ENCODE results near the gene FOXJ3.

Gene FOXJ3

DNA sequence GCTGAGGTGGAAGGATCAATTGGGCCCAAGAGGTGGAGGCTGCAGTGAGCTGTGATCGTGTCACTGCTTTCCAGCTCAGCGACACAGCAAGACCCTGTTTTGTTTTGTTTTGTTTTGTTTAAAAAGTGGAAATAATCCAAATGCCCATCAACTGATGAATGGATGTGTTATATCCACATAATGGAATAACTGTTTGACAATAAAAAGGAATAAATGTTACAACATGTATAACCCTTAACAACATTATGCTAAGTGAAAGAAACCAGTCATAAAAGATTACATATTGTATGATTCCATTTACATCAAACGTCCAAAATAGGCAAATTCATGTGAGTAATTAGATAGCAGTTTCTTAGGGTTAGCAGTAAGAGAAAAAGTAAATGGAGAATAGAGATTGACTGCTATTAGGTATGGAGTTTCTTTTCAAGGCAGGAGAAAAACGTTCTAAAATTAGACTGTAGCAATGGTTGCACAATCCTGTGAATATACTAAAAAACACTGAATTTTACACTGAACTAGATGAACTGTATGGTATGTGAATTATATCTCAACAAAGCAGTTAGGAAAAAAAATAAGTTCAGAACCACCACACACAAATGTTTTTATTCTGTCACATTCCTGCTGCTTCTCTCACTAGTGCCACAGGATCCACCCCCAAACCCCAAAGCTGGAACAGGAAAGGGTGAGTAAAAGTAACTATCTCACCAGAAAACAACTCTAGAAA, 15.7 kb downstream of the FOXJ3 start:
- peaks cover 3% of the 10 kb centered on the region for H3K36me3 Mint-ChIP-seq (ENCODE audit: low read depth)
- H3K4me3 Mint-ChIP-seq = no peak overlapping the region
- no peaks in the 10 kb centered on the region for H3K27me3 Mint-ChIP-seq (ENCODE audit: low read depth)
- no peaks in the 10 kb centered on the region for H3K9me3 Mint-ChIP-seq
- peak overlapping the region in 2 of 3 experiments; percentile 54 to 61 for H3K27ac Mint-ChIP-seq
- TF ChIP-seq, protein P1, sequence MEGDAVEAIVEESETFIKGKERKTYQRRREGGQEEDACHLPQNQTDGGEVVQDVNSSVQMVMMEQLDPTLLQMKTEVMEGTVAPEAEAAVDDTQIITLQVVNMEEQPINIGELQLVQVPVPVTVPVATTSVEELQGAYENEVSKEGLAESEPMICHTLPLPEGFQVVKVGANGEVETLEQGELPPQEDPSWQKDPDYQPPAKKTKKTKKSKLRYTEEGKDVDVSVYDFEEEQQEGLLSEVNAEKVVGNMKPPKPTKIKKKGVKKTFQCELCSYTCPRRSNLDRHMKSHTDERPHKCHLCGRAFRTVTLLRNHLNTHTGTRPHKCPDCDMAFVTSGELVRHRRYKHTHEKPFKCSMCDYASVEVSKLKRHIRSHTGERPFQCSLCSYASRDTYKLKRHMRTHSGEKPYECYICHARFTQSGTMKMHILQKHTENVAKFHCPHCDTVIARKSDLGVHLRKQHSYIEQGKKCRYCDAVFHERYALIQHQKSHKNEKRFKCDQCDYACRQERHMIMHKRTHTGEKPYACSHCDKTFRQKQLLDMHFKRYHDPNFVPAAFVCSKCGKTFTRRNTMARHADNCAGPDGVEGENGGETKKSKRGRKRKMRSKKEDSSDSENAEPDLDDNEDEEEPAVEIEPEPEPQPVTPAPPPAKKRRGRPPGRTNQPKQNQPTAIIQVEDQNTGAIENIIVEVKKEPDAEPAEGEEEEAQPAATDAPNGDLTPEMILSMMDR (IDR thresholded peaks at IDR 0.05; ENCODE audit: unreplicated experiment in 3 of 3) = no peak
- peaks cover 77% of the 10 kb centered on the region for H3K4me1 Mint-ChIP-seq

DNA sequence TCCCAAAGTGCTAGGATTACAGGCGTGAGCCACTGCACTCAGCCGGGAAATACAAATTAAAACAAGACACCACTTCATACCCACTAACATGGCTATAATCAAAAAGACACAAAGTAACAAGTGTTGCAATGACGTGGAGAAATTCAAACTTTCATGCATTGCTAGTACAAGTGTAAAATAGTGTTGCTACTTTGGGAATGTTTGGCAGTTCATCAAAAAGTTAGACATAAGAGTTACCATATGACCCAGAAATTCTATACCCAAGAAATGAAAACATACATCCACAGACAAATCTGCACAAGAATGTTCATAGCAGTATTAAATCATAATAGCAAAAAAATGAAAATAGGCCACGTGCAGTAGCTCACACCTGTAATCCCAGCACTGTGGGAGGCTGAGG, 16.4 kb downstream of the FOXJ3 start:
- TF ChIP-seq, protein P1 (IDR thresholded peaks at IDR 0.05; ENCODE audit: unreplicated experiment in 3 of 3) = no peak
- Mint-ChIP-seq H3K4me1 (peaks cover 78% of the 10 kb centered on the region), H3K4me3 (no peak overlapping the region), H3K9me3 (no peaks in the 10 kb centered on the region), H3K36me3 (ENCODE audit: low read depth) (peaks cover 3% of the 10 kb centered on the region), H3K27me3 (ENCODE audit: low read depth) (no peaks in the 10 kb centered on the region), H3K27ac (no peak overlapping the region)

DNA sequence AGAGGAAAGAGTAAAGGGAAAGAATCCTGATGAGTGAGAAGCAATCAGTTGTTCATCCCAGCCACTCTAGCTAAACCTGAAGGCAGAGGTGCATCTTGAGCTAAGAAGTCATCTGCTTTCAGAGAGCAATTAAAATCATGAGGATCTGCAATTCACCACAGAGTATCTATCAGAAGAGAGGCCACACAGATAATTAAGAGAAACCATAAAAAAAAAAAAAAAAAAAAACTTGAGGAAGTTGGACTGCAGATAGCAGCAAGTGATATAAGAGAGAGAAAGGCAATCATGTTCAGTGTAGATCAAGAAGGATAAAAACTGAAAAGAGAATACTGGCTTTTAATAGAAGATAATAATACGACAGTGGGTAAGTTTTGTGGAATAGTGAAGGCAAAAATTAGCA, 17.7 kb downstream of the FOXJ3 start:
- H3K4me3 Mint-ChIP-seq = no peak overlapping the region
- peaks cover 72% of the 10 kb centered on the region for H3K4me1 Mint-ChIP-seq
- TF ChIP-seq, protein P1 (IDR thresholded peaks at IDR 0.05; ENCODE audit: unreplicated experiment in 3 of 3) = no peak
- H3K36me3 Mint-ChIP-seq (ENCODE audit: low read depth) = peaks cover 3% of the 10 kb centered on the region
- H3K27me3 Mint-ChIP-seq (ENCODE audit: low read depth) = no peaks in the 10 kb centered on the region
- no peak overlapping the region for H3K27ac Mint-ChIP-seq
- H3K9me3 Mint-ChIP-seq = no peaks in the 10 kb centered on the region

DNA sequence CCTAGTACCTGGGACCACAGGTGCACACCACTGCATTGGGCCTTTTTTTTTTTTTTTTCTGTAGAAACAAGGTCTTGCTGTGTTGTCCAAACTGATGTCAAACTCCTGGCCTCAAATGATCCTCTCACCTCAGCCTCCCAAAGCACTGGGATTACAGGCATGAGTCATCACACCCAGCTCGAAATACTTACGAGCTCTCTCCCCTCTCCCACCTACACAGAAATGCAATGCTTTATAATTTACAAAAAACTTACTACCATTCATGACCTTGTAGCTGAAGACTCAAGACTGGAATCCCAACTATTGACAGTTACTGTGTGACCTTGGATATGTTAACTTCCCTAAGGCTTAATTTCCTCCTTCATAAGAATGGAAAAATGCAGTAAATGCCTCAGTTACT, 18.7 kb downstream of the FOXJ3 start:
- H3K36me3 Mint-ChIP-seq (ENCODE audit: low read depth) = no peaks in the 10 kb centered on the region
- H3K4me1 Mint-ChIP-seq = peaks cover 63% of the 10 kb centered on the region
- TF ChIP-seq, protein P1 (IDR thresholded peaks at IDR 0.05; ENCODE audit: unreplicated experiment in 3 of 3) = no peak
- no peak overlapping the region for H3K4me3 Mint-ChIP-seq
- no peaks in the 10 kb centered on the region for H3K27me3 Mint-ChIP-seq (ENCODE audit: low read depth)
- no peak overlapping the region for H3K27ac Mint-ChIP-seq
- no peaks in the 10 kb centered on the region for H3K9me3 Mint-ChIP-seq

DNA sequence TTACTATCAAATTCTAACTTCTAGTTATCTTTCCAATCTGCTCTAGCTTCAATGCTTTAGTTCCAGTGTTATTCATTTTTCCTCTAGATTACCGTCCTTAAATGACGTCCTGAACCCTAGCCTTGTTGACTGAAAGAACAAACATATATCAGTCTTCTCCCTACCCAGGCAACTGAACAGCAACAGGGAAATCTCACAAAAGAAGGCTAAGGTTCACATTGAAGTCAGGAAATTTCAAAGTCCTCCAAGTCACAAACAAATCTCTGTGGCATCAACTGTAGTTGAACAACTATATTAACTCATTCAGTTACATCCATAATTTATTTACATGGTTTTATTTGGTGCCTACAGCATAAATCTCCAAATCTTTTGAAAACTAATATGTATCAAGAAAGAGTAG, 19.5 kb downstream of the FOXJ3 start:
- Mint-ChIP-seq H3K36me3 (ENCODE audit: low read depth) (peaks cover 7% of the 10 kb centered on the region), H3K27me3 (ENCODE audit: low read depth) (no peaks in the 10 kb centered on the region), H3K4me3 (no peak overlapping the region), H3K27ac (peak overlapping the region in 1 of 3 experiments; percentile 66), H3K9me3 (no peaks in the 10 kb centered on the region), H3K4me1 (peaks cover 55% of the 10 kb centered on the region)
- TF ChIP-seq, protein P1 (IDR thresholded peaks at IDR 0.05; ENCODE audit: unreplicated experiment in 3 of 3) = no peak

DNA sequence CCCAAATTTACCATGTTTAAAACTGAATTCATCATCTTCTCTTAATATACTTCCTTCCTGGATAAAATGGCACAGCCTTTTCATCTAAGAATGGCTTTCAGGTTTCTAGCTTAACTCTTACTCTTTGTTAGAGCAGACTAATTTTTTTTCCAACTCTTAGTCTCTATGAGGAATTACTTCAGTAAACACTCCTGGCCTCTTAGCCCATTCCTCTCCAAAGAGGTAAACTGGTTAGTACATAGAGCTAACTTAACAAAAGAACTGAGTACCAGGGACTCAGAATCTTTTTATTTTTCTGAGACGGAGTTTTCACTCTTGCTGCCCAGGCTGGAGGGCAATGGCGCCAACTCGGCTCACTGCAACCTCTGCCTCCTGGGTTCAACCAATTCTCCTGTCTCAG, 21.1 kb downstream of the FOXJ3 start:
- no peak overlapping the region for H3K4me3 Mint-ChIP-seq
- H3K4me1 Mint-ChIP-seq = peaks cover 40% of the 10 kb centered on the region
- H3K36me3 Mint-ChIP-seq (ENCODE audit: low read depth) = peaks cover 16% of the 10 kb centered on the region
- H3K9me3 Mint-ChIP-seq = no peaks in the 10 kb centered on the region
- TF ChIP-seq, protein P1 (IDR thresholded peaks at IDR 0.05; ENCODE audit: unreplicated experiment in 3 of 3) = no peak
- H3K27me3 Mint-ChIP-seq (ENCODE audit: low read depth) = no peaks in the 10 kb centered on the region
- H3K27ac Mint-ChIP-seq = no peak overlapping the region

All from nephron (organoid).